Keratinocyte (primary cell): ENCODE results near the gene TMEM132E. TPM values are rescaled to one million over a fixed set of nuclear protein-coding genes. Genes with fewer than 3 reads are reported as not detected.

Experiments
- DNase-seq: peaks from one replicate; pipeline ENCODE4 v3.0.0-alpha.2; 2011; ENCODE audit warnings: low read depth, missing footprints, low spot score
- FAIRE-seq: peaks from 2 replicates; lab custom pipeline; 2011; peaks lifted over from hg19 to GRCh38; lab: Jason Lieb, UNC
- H2AFZ ChIP-seq: 2 replicates; pipeline ENCODE4 v1.6.0; 2012; ENCODE audit warnings: low read length, control low read depth, inconsistent platforms; ENCODE audit not compliant: control insufficient read depth
- H3K27ac ChIP-seq: 2 replicates; pipeline ENCODE4 v1.5.1; 2011; ENCODE audit warnings: low read length; ENCODE audit not compliant: control insufficient read depth, insufficient read depth
- H3K27me3 ChIP-seq: 3 replicates; pipeline ENCODE4 v1.6.0; 2011; ENCODE audit warnings: low read length; ENCODE audit not compliant: control insufficient read depth, insufficient read depth; ENCODE audit errors: extremely low read depth
- H3K36me3 ChIP-seq, 2 experiments: 2 replicates in 1 of 2; 3 replicates in 1 of 2; pipeline ENCODE4 v1.5.1; 2011; ENCODE audit warnings: low read length in 2 of 2, mild to moderate bottlenecking in 1 of 2; ENCODE audit not compliant: control insufficient read depth in 2 of 2, insufficient read depth in 2 of 2; ENCODE audit errors: extremely low read depth in 1 of 2
- H3K4me1 ChIP-seq: 3 replicates; pipeline ENCODE4 v1.5.1; 2011; ENCODE audit warnings: low read length; ENCODE audit not compliant: control insufficient read depth, insufficient read depth; ENCODE audit errors: extremely low read depth
- H3K4me2 ChIP-seq: 3 replicates; pipeline ENCODE4 v1.6.0; 2011; ENCODE audit warnings: low read depth, low read length; ENCODE audit not compliant: control insufficient read depth, insufficient read depth; ENCODE audit errors: extremely low read depth
- H3K4me3 ChIP-seq, 3 experiments: fragments of 200-600 bp in 1 of 3; sonication (generic) in 1 of 3; 2 replicates in 2 of 3; 3 replicates in 1 of 3; pipeline ENCODE4 v1.5.1; 2011 to 2016; ENCODE audit warnings: low read length in 3 of 3, mild to moderate bottlenecking in 3 of 3, control low read depth in 2 of 3, inconsistent platforms in 1 of 3, low read depth in 1 of 3, mixed read lengths in 1 of 3, mixed run types in 1 of 3, moderate library complexity in 1 of 3; ENCODE audit not compliant: control insufficient read depth in 2 of 3, insufficient read depth in 2 of 3; ENCODE audit errors: extremely low read depth in 1 of 3
- H3K79me2 ChIP-seq: 2 replicates; pipeline ENCODE4 v1.6.0; 2012; ENCODE audit warnings: low read length; ENCODE audit not compliant: control insufficient read depth, insufficient read depth
- H3K9ac ChIP-seq: 3 replicates; pipeline ENCODE4 v1.6.0; 2011; ENCODE audit warnings: low read length; ENCODE audit not compliant: control insufficient read depth, insufficient read depth; ENCODE audit errors: extremely low read depth
- H3K9me1 ChIP-seq: 3 replicates; pipeline ENCODE4 v1.6.0; 2011; ENCODE audit warnings: low read length; ENCODE audit not compliant: control insufficient read depth, insufficient read depth; ENCODE audit errors: extremely low read depth
- H3K9me3 ChIP-seq: 2 replicates; pipeline ENCODE4 v1.5.1; 2012; ENCODE audit warnings: low read depth, low read length; ENCODE audit not compliant: control insufficient read depth
- H4K20me1 ChIP-seq: 3 replicates; pipeline ENCODE4 v1.6.0; 2011; ENCODE audit warnings: low read length; ENCODE audit not compliant: control insufficient read depth, insufficient read depth; ENCODE audit errors: extremely low read depth
- EZH2 ChIP-seq: IDR thresholded peaks from one replicate; pipeline ENCODE4 v1.6.1; 2012; ENCODE audit warnings: inconsistent platforms, mild to moderate bottlenecking, low read length, moderate library complexity
- dilution Hi-C: fragments of 300-500 bp; cut with MboI; formaldehyde crosslinking; loops from one replicate; pipeline ENCODE4 v1.7.0; 2020; ENCODE audit warnings: low sequenced_read_pairs; ENCODE audit not compliant: extremely low pct_ligation_motif_present
- polyA plus RNA-seq, 5 experiments: library from polyadenylated mRNA; depleted of rRNA in 3 of 5; stranded (reverse) in 3 of 5; stranded (forward) in 1 of 5; unstranded in 1 of 5; fragments of >200 nt; gene quantifications; 1 replicate in 1 of 5; 2 replicates in 3 of 5; 3 replicates in 1 of 5; pipeline versions ENCODE4 v1.2.1 to v1.2.3, GENCODE V29; 2011 to 2012; ENCODE audit warnings: missing spikeins in 2 of 5, low read depth in 1 of 5, low replicate concordance in 1 of 5
- TF ChIP-seq, protein P1 (sequence below), 3 experiments: IDR thresholded peaks in 1 of 3; conservative IDR thresholded peaks in 1 of 3; optimal IDR thresholded peaks in 1 of 3; 2 replicates in 2 of 3; 3 replicates in 1 of 3; pipeline versions ENCODE3 to v1.5.1; 2011; ENCODE audit warnings: low read length in 3 of 3, mild to moderate bottlenecking in 3 of 3, moderate library complexity in 2 of 3, control low read depth in 1 of 3, inconsistent platforms in 1 of 3; ENCODE audit not compliant: insufficient read depth in 2 of 3; ENCODE audit errors: extremely low read depth in 1 of 3

Gene TMEM132E
- polyA plus RNA-seq, 1 donor (not counting 4 experiments of a cell fraction or from before 2014, with no cell fraction given), result not detected

- FAIRE-seq (no peak), DNase-seq (no peak)
- dilution Hi-C loops, result no loop called here
- Histone ChIP-seq H3K36me3 (no peaks in the 10 kb centered on the region), H3K4me3 (no peak overlapping the region), H3K9me3 (no peaks in the 10 kb centered on the region), H3K4me2 (no peak overlapping the region), H3K4me1 (no peaks in the 10 kb centered on the region), H4K20me1 (no peaks in the 10 kb centered on the region), H3K27me3 (peaks cover 30% of the 10 kb centered on the region), H3K79me2 (no peaks in the 10 kb centered on the region), H3K27ac (no peak overlapping the region), H2AFZ (no peak overlapping the region), H3K9me1 (no peaks in the 10 kb centered on the region), H3K9ac (no peak overlapping the region)
- no peak for TF ChIP-seq EZH2
- TF ChIP-seq, protein P1, sequence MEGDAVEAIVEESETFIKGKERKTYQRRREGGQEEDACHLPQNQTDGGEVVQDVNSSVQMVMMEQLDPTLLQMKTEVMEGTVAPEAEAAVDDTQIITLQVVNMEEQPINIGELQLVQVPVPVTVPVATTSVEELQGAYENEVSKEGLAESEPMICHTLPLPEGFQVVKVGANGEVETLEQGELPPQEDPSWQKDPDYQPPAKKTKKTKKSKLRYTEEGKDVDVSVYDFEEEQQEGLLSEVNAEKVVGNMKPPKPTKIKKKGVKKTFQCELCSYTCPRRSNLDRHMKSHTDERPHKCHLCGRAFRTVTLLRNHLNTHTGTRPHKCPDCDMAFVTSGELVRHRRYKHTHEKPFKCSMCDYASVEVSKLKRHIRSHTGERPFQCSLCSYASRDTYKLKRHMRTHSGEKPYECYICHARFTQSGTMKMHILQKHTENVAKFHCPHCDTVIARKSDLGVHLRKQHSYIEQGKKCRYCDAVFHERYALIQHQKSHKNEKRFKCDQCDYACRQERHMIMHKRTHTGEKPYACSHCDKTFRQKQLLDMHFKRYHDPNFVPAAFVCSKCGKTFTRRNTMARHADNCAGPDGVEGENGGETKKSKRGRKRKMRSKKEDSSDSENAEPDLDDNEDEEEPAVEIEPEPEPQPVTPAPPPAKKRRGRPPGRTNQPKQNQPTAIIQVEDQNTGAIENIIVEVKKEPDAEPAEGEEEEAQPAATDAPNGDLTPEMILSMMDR (optimal IDR thresholded peaks at IDR 0.05 in 1 of 3, IDR thresholded peaks at IDR 0.05 in 1 of 3, conservative IDR thresholded peaks at IDR 0.05 in 1 of 3; ENCODE audit: extremely low read depth in 1 of 3, insufficient read depth in 2 of 3, low read length in 3 of 3), result no peak
These were observed 30.7 kb downstream of the TMEM132E start for GRCh38 chr17:34610039-34610438.

- no peak for DNase-seq
- H3K4me3 ChIP-seq, result no peak overlapping the region
- H3K79me2 ChIP-seq, result no peaks in the 10 kb centered on the region
- H3K9me1 ChIP-seq, result no peaks in the 10 kb centered on the region
- no peaks in the 10 kb centered on the region for H4K20me1 ChIP-seq
- dilution Hi-C loops, result no loop called here
- TF ChIP-seq, protein P1 (optimal IDR thresholded peaks at IDR 0.05 in 1 of 3, IDR thresholded peaks at IDR 0.05 in 1 of 3, conservative IDR thresholded peaks at IDR 0.05 in 1 of 3; ENCODE audit: extremely low read depth in 1 of 3, insufficient read depth in 2 of 3, low read length in 3 of 3), result no peak
- no peak for TF ChIP-seq EZH2
- H3K9ac ChIP-seq, result no peak overlapping the region
- no peaks in the 10 kb centered on the region for H3K9me3 ChIP-seq
- H3K27me3 ChIP-seq, result peaks cover 30% of the 10 kb centered on the region
- no peaks in the 10 kb centered on the region for H3K36me3 ChIP-seq
- no peak overlapping the region for H3K4me2 ChIP-seq
- H3K4me1 ChIP-seq, result no peaks in the 10 kb centered on the region
- H2AFZ ChIP-seq, result no peak overlapping the region
- no peak overlapping the region for H3K27ac ChIP-seq
- FAIRE-seq, result no peak
These were observed 31.1 kb downstream of the TMEM132E start for GRCh38 chr17:34610506-34610905.
